Activated T-helper 1 cell treated with anti-CD3 and anti-CD28 coated beads, Interleukin-2, amount 50 U/mL, for 16 hours (primary cell): ENCODE results near the gene P4HB.

Experiments
- DNase-seq, 2 donors: peaks; one replicate each; pipeline ENCODE4 v3.0.0-alpha.2; 2020; ENCODE audit warnings: low read depth in 1 of 2, low spot score in 1 of 2

The P4HB gene

DNA sequence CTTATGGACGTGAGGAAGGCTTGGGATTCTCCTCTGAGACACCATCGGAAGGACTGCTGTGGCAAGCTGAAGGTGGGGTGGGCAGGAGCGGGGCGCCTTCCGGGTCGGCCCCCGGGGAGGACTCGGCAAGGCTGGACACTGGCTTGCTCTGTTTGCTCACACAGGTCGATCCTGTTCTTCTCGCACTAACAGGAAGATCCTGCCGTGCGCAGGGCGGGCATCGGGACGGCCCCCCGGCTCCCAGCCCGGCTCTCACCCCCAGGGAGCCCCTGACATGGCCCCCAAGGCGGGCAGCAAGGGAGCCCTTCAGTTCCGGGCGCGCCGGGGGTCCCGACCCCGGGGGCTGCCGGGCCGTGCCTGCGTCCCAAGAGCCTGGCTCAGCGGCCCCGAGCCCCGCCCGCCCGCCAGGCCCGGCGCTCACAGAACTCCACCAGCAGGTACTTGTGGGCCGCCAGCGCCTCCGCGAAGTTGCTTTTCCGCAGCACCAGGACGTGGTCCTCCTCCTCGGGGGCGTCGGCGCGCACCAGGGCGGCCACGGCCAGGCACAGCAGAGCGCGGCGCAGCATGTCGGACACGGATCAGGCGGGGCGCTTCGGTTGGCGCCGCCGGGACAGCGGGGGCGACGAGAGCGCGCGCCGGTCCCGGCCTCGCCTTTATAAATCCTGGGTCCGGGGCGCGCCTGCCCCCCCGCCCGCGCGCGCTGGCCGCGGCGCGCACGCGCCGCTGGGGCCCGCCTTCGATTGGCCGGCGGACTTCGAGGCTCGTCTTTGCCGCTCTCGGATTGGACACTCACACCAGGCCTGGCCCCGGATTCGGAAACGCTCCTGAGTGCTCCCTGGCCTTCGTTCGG lies at the start of gene P4HB:
P4HB (minus strand) TSS at position 630 of the 850 bp plus-strand sequence; CDS start at position 566, 64 bp downstream.
- DNase-seq = no peak

DNA sequence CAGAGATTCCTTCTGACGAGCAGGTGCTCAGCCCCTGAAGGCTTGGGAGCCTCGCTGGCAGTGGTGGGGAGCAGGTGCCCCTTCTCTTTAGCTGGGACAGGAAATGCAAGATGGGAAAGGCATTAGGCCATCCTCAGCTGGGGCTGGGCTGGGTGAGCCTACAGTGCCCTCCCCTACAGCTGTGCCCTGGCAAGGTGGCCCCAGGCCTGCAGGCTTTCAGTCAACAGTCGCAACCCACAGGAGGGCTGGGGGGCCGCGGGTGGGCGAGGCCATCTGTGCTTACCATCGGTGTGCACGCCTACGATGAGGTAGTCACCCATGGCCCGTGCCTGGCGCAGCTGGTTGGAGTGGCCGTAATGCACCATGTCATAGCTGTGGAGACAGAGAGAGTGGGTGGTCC lies 48.9 kb upstream of the P4HB start:
- no peak for DNase-seq

DNA sequence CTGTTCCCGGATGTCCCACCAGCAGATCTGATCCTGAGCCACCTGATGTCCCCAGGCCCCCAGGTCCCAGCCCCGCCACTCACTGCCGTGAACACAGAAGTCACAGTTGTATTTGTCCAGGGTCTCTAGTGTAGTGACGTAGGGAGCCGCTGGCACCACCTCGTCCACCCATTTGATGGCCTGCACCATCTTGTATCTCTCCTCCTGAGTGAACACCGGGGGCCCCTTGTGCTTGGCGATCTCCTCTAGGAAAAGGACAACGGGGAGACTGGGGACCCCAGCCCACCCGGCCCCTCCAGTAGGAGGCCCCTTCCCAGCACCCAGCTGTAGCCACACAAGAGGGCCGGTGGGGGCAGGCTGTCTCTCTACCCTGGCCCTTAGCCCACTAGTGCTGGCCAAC lies 48.5 kb upstream of the P4HB start:
- DNase-seq = no peak

DNA sequence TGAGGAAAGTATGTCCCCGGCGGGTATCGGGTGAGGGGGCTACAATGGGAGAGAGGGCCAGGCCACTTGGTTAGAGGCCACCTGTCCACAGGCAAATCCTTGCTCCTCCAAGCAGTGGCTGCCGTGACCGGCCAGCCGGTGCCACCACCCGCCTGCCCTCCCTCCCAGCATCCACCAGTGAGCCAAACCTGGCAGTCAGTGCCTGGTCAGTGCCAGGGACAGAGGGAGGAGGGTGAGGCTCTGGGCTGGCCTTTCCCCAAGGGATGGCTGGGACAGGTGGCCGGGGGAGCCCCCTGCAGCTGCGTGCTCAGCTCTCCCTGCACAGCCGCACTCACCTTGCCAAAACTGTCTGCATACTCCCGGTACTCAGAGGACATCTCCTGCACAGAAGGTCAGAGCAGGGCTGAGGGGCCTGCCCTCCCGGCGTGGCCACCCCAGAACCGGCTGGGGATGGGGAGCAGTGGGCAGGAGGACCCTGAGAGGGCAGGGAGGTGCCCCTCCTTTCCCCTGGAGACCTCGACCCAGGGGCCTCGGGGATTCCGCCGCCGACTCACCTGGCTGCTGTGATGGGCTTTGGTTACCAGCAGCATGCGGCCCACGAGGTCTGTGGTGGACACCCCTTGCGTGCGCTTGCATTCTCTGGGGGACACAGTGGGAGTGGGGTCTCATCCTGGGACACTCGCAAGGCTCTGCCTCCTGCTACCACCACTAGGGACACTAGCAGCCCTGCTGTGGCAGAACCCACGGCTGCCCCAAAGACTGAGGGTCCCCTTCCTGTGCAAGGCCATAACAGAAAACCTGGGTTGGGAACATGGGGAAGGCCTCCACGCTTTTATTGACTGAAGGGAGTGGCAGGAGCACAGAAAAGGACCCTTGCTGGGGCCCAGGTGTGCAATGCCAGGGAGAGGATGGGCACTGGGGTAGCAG lies 47.1 kb upstream of the P4HB start:
- no peak for DNase-seq

DNA sequence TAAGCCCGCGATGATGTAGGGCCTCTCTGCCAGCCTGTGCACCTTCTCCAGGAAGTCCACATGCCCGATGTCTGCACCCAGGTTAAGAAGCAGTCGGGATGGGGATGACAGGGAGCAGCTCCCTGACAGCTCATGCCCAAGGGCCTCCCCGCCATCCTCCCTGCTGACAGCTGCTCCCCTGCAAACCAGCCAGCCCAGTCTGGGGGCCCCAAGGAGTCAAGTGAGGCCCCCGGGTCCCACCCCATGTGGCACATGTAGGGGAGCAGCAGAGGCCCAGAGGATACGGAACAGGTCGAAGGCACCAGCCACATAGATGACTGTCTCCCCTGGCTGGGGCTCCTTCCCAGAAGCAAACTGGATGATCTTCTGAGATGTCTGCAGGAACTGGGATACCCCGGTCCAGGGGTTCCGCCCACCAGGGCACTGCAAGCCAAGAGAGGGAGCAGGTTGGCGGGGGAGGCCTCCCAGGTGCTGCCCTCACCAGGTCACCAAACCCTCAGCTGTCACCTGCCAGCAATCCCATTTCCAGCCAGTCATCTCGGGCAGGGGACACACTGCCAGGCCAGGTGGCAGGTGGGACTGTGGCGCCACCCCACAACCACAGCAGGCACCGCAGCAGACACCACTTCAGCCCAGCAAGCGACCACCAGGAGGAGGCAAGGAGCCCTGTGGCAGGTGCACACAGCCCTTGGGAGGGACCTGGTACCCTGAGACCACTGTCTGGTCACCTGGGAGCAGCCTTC lies 46.3 kb upstream of the P4HB start:
- DNase-seq = no peak

DNA sequence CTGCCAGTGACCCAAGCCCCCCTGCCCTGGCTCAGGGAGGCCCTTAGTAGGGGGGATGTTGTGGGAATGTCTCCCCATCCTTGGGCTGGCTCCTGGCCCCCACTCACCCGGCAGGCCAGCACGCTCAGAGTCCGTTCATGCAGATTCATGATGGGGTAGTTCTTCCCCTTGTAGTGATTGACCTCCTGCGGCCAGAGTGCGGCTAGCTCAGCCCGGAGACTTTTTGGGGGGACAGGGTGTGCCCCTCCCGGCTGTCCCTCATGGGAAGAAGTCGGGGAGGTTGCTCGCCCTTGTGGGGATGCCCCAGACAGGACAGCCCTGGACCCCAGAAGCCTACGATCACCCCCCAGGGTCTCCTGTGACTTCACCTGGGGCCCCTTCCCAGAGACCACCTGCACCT lies 45.7 kb upstream of the P4HB start:
- DNase-seq = no peak

DNA sequence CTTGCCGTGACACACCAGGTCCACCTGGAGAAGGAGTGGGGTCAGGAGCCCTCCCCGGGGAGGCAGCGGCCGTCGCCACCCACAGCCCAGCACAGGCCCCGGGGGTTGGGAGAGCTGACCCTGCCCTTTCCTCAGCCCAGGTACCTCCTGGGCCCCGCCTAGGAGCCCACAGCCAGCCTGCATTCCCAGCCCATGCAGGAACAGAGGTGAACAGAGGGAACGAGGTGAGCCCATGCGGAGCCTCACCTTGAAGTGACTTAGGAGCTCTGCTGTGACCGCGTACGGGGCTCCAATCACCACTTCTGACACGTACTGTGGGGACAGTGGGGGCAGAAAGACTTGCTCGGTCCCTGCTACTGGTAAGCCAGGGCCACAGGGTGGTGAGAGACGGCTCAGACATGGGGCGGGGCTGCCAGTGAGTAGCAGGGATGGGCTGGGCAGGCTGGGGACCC lies 45.1 kb upstream of the P4HB start:
- DNase-seq = no peak

DNA sequence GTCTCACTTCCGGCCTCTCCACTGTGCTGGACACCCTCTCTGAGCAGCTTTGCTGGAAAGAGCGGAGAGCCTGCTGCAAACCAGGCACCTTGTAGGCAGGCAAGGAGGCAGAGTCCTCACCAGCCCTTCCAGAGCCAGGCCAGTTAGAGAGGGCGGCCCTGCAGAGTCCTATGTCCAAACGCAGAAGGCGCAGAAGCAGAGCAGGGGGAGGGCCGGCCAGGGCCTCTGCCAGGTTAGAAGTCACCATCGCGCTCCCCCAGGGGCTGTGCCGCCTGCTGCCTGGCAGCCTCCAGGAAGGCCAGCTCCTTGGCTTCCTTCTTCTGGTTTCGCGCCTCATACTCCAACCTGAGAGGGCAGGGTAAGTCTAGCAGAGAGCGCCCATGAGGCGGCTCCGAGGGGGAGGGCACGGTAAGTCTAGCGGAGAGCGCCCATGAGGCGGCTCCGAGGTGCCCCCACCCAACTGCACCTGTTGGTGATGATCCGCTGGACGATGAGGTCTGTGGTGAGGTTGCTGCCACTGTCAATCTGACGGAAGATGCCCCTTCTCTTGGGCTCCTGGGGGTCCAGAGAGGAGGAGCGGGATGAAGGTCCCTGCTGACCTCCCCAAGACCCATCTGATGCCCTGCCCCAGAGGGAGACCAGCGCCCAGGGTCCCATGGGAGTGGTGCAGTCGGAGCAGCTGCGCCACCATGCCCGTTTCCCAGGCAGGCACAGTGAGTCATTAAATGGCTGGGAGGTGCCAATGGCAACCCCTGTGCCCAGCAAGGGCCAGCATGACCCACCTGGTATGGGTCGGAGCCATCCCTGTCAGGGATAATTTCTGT lies 44.5 kb upstream of the P4HB start:
- no peak for DNase-seq

DNA sequence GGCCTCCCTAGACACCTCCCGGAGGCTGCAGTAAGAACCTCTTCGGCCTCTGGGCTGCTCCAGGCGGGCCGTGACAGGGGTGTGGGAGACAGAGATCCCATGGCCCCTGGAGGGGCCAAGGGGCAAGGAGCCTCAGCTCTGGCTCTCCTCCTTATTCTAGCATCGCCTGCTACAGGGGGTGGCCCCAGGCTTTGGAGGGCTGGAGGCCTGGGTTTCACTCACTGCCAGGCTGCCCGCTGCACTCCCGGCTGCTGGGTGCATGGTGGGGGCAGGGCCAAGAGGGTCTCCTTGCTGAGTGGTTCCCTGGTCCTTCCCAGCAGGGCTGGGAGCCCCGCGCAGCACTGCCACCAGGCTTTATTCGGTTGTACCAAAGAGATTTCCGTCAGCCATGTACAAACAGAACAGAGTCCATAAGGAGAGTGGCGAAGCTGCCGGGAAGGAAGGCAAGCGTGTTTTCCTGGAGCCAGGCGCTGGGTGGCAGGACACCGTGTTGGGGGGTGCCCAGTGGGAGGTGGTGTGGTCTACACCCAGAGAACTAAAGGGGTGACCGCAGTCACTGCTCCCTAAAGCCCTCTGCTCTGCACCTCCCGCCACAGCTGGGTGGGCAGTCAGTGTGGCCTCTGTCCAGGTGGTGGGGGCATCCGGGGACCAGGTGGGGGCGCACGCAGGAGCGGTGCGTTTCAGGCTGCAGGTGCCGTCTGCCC lies 43.7 kb upstream of the P4HB start:
- DNase-seq = no peak

DNA sequence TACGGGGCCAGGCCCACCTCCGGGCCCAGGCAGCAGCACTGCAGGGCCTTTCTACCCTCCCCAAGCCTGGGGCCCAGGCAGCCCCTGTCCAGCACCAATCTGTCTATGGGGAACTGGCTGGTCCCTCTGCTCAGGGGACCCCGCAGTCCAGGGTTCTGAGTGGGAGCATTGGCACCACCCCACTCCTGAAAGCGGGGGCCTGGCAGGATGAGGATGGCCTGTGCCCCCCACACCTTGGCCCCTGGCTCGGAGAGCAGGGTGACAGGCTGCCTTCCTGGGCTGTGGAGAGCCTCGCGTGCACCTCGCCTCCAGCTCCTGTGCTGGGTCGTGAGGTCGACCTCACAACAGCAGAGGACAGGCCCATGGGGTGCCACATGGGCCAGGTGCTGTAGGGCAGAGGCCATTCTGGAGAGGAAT lies 43.1 kb upstream of the P4HB start:
- DNase-seq = no peak

DNA sequence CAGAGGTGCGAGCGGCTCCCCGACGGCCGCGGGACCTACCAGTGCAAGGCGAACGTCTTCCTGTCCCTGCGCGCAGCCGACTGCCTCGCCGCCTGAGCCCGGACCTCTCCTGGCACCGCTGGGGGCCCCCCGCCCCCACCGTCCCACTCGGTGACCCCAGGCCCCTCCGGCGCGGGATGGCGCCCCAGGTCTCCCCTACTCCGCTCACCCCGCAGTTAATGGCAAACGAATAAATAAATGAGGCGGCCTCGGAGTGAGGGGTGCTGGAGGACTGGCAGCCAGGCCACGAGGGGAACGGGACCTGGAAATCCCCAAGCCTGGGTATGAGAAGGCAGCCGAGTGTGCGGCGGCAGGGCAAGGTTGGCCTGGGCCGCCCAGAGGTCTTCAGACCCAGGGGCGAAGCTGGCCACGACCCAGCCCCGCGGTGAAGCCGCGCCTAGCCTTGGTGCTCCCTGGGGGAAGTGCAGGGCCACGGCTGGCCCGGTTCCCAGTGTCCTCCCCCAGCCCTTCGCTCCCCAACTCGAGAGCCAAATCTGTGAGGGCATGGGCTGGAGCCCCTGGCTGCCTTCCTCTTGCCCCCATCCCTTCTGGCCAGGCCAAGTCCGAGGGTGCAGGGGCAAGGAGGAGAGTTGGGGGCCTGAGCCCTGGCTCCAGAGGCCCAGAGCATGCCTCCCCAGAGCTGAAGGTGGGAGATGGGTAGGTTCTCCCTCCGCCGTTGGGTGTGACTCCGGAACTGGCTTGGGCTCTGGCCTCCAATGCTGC lies 42.5 kb upstream of the P4HB start:
- no peak for DNase-seq

DNA sequence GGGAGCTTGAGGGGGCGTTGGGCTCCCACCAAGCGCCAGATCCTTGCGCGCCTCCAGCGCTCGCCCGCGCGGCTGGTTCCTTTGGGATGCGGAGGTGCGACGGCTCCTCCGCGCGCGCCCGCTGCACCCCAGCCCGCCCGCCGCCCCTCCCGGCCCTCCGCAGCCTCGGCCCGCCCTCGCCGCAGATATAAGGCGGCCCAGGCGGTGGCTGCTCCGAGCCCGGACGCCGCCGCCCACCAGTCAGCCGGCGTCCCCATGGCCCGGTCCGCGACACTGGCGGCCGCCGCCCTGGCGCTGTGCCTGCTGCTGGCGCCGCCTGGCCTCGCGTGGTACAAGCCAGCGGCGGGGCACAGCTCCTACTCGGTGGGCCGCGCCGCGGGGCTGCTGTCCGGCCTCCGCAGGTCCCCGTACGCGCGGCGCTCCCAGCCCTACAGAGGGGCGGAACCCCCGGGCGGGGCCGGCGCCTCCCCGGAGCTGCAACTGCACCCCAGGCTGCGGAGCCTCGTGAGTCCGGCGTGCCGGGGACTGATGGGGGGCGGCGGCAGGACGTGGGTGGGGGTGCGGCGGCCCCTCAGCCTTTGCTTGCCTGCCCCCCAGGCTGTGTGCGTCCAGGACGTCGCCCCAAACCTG lies 41.8 kb upstream of the P4HB start, which contains the start of gene NPB:
NPB (plus strand) TSS at position 216 of the 630 bp plus-strand sequence; CDS start at position 256, 40 bp downstream.
- DNase-seq = no peak

DNA sequence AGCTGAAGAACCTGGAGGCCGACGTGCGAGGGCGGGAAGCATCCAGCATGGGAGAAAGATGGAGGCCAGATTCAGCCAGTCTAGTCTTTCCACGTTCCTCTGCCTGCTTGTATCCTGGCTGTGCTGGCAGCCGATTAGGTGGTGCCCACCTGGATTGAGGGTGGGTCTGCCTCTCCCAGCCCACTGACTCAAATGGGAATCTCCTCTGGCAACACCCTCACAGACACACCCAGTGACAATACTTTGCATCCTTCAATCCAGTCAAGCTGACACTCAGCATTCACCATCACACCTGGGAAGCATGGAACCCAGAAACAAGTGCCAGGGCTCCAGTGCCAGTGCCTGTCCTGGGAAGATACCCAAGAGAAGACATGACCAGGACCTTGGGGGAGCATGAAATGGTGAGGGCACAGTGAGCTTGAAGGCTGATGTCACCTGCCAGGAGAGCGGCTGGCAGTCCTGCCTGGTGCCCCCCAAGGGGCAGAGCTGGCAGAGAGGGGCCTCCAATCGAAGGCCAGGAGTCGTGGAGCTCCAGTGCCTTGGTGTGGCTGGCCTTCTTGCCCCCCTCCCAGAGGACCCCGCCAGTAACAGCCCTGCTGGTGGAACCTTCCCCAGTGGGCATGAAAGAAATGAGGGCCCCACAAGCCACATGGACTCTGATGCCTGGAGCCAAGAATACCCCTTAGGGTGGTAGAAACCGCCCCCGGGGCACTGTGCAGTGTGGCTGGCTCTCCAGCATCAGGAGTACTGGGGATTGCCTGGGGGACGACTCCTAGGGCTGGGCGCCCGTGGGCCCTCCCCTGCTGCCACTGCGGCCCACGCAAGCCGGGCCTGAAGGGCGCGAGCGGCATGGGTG lies 41.1 kb upstream of the P4HB start:
- no peak for DNase-seq

DNA sequence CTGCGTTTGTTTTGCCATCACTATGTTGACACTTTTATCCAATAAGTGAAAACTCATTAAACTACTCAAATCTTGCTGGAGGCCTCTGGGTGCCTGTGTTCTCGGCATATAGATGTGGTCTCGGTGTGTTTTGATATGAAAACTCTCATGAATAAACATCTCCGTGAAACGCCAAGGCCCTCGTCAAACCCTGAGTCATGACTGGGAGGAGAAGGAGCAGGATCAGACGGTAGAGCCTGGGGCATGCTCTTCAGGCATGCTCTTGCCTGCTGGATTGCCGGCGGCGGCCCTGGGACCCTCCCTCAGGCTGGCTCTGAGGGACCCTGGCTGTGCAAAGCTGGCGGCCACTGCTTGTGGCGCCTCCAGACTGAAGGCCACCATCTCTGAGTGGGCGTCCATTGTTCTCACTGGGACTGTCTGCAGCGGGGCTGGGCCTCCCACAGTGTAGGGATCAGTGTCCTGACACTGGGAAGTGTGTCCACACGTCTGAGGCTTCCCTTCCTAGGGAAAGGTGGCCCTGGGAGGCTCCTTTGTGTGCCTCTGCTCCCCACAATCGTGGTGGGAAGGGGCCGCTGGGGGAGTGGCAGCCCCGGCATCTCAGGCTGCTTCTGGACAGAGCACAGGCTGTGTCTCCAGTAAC lies 40.0 kb upstream of the P4HB start:
- no peak for DNase-seq

DNA sequence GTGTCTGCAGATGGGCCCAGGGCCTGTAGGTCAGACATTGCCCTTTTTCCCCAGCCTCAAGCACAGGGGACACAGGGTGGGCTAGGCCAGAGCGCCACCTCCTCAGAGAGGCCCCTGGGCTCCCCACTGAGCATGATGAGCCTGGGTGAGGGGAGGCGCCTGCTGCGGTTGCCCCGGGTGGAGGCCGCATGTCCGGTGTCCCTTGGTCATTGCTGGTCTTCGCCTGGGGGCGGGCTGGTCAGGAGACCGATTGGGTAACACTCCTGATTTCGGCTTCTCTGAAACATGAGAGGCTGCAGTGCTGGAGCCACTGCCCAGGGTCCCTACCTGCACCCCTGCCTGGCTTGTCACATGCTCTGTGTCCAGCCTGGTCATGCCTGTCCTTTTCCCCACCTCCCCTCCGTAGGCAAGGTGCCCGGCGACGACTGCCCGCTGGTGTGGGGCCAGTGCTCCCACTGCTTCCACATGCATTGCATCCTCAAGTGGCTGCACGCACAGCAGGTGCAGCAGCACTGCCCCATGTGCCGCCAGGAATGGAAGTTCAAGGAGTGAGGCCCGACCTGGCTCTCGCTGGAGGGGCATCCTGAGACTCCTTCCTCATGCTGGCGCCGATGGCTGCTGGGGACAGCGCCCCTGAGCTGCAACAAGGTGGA lies 39.3 kb upstream of the P4HB start:
- no peak for DNase-seq

DNA sequence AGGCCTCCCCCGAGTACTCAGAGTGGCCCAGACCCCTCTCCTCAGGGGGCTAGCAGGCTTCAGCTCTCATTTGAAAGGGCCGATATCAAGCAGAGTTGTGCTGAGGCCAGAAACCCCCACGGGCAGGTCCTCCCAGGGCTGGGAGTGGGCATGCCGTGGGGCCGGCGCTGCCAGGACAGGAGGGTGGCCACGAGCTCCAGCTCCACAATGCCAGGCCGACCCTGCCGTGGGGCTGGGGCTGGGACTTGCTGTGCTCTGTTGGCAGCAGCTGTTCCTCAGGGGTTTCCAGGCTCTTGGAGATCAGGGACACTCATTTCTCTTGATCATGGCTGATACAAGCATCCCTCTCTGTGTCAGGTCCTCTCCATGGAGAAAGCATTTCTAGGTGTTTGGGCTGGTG lies 38.5 kb upstream of the P4HB start:
- no peak for DNase-seq
